HG02885 (cell line): ENCODE results near the gene RALGPS1.

Source experiments
- ATAC-seq: cut with Tn5 transposase; IDR thresholded peaks from one replicate; pipeline ENCODE4 v1.9.1; 2021; ENCODE audit warnings: mild to moderate bottlenecking; ENCODE audit not compliant: unreplicated experiment, poor library complexity

Gene RALGPS1

DNA sequence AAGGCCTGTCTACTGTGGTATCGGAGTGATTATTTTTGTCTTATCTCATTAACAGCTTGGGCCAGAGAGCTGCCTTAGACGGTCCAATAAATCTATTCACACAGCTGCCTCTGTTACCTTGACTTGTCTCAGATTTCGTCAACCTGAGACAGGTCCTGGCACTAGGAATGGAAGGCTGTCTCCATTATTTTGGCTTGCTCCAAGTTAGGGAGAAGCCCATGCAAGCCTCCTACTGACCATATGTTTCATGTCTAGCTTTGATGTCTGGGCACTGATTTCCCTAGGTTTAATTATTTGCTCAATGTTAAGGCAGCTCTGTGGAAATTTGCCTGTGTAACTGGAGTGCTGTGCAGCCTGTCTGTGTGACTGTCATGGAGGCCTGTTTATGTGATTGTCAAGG is 12.4 kb upstream of the RALGPS1 start:
- ATAC-seq, result no peak

DNA sequence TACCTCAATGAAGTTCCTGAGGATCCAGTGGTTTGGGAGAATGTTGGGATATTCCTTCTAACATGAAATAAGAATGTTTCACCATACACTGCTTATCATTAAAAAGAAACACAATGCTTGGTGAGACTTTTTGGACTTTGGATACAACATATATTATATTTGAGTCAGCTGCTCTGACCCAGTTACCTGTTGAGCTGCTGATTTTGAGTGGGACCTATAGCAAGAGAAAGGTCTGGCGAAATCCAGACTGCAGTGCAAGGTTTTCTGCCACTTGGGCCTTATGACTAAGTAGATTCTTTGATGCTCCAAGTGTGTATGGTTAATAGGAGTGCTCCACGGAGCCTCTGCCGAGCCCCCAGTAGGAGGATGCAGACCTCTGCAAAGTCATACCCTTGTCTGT is 10.0 kb upstream of the RALGPS1 start:
- ATAC-seq, result no peak

DNA sequence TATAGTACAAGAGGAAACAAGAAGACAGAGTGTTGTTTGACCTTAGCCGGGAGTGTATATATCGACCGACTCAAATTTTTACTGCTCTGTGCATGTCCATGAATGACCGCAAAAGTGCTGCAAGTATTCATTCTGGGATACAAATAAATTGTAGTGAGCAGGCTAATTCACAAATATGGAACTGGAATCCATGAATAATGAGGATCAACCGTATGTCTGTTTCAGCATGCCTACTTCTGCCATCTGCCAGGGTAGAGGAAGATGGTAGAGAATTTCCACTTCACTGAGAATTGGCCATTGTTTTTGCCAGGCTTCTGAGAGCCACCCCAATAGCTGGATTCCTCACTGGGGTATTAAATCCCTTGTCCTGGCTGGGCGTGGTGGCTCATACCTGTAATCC is 8.5 kb upstream of the RALGPS1 start:
- ATAC-seq, result no peak

DNA sequence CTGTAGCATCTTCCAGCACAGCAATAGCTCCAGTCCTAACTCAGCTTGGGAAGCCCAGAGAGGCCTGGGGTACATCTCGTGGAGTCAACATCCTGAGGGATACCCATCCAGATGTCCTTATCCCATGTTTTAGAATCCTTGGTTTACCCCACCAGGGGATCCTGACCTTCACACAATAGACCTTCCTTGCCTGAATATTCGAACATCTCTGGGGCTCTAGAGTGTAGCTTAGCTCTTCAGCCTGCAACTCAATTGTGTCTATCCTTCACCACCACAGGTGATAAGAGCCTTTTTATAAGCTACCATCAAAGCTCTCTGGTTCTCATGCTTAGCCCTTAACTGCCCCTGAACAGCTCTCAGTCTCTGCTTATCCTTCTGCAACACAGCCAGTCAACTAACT is 7.5 kb upstream of the RALGPS1 start:
- no peak for ATAC-seq

DNA sequence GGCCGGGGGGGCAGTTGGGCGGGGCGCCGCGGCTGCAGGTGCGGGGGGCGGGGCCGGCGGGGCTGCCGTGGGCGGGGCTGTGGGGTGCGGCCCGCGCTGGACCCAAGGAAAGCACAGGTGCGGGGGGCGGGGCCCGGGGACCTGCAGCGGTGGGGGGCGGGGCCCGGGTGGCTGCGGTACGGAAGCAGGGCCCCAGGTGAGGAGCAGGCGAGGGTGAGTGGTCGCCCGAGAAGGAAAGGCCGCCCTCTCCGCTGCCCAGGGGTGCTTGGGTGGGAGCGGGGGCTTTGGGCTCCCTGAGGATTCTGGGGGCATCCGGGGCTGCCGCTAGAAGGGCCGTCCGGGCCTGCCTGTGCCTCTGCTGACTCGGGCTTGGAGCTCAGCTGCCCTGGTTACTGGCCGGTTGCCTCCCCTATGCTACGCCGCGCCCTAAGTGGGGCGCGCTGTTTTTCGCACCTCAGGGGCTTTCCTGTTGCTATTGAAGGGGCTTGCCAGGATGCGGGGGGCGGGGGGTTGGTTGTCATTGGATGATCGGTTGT is 767 bp downstream of the RALGPS1 start:
- ATAC-seq, result peak; percentile 21

DNA sequence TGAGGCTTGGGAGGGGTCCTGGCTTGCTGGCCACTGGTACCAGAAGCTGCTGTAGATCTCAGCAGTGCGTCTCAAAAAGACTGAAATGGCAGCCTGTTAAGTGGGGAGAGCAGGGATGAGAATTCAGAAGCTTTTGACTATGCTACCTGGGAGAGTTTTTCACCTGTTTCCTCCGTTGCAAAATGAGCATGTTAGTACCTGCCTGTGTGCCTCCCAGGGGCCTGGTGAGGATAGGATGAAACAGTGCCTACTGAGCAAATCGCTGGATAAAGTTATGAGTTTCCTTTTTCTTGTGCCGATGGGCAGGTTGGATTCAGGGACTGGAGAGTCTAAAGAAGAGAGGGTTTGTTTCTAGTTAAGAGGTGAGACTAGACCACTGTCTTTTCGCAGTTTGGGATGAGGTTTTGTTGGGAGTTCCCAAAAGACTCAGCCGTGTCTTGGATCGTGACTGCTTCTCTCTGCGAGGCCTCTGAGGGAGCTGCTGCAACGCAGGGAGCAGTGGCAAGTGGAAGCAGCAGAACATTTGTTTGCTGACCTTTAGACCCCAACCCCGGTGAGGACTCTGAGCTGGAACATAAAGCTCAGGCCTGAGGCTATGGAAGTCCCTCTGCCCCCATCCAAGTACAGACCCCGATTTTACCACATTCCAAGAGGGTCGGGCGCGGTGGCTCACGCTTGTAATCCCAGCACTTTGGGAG is 1.4 kb downstream of the RALGPS1 start:
- no peak for ATAC-seq

DNA sequence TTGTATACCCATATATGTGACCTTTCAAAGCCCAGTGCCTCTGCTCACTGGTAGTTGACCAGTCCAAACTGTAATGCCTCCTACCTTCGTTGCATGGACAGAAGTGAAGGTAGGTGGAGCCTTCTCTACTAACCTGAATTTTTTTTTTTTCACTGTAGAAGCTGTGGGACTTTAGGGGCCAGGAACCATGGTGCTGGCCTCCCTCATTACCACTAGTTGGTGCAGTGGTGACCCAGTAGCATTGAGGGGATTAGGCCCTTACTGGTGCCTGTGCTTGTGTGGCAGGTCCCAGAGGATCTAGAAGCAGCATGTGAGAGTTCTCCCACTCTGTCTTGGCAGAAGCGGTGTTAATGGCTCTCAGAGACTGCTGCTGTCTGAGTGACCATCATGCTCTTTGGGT is 2.3 kb downstream of the RALGPS1 start:
- ATAC-seq, result no peak

DNA sequence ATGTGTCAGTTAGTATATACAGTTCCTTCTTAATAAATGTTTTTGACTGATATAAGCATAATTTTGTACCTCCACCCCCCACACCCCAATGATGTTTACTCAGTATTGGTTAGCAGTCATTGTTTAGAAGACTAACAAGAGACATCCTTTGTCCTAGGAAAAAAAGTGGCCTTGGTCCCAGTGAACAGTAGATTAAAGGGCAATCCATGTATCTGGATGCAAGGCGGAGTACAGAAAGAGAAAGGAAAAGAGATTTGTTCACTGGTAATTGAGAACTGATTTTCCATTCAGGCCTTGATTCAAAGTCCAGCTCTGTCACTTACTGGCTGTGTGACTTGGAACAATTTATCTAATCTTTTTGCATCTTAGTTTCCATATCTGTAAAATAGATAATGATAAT is 4.6 kb downstream of the RALGPS1 start:
- no peak for ATAC-seq

DNA sequence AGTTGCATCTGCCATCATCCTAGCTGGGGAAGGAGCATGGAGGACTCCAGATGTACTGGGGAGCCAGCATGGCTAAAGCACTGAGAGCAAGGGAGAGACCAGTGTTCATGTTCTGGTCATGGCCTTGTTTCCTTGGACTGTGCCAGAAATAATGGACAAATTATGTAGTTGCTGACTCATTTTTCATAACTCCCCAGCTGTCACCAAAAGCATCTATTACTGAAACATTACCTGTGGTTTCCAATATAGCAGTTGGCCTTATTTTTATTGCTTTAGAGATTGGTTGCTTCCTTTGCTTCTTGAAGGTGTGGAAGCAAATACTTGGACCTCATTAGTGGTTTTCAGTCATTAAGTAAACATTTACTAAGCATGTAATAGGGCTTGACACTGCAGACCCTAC is 11.3 kb downstream of the RALGPS1 start:
- no peak for ATAC-seq

DNA sequence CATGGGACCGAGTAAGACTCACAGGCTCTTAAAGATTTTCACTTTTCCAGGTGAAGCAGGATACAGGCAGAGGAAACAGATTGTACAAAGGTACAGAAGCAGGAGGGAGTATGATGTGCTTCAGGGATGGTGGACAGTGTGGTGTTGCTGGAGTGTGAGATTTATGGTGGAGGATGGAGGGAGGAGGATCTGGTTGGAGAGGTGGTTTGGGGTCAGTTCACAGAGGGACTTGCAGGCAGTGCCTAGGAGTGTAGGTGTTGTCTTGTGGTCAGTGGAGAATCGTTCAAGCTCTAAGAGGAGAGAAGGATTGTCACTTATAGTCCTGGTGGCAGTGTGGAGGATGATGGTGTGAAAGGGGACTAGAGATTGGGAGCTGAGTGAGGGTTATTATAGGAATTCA is 11.8 kb downstream of the RALGPS1 start:
- ATAC-seq, result no peak

DNA sequence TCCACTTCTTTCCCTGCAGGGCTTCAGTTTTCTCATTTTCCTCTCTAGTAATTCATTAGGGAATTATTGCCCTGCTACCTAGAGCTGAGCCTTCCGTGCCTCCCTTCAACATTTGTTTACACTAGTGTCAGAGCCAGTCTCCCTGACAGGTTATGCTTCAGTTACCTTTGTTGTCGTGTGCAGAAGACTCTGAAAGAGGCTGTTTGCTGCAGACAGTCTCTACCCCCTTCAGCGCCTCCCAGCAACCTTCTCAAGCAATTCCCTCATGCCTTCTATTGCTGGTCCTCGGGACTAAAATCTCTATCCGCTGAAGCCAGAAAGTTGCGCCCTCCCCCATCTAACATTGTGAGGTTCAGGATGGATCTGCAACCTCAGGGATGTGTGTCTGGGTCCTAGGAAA is 12.8 kb downstream of the RALGPS1 start:
- no peak for ATAC-seq

DNA sequence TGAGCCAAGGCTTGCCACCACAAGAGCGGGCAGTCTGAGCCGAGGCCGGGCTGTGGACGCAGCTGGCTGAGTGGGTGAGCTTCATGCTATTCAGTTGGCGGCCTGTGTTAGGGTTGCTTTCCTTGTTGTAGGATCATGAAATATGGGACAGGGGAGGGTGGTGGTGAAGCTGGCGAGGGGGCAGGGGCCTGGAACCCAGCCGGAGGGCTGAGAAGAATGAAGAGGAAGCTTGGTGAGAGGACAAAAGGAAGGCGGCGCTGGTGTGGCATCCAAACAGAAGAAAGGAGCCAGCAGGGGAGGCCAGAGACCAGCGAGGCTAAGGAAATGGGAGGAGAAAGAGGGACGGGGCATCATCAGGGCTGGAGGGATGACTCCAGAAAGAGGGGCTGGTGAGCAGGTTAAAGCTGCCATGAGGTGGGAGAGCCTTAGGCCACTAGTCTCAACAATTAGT is 18.3 kb downstream of the RALGPS1 start:
- no peak for ATAC-seq

DNA sequence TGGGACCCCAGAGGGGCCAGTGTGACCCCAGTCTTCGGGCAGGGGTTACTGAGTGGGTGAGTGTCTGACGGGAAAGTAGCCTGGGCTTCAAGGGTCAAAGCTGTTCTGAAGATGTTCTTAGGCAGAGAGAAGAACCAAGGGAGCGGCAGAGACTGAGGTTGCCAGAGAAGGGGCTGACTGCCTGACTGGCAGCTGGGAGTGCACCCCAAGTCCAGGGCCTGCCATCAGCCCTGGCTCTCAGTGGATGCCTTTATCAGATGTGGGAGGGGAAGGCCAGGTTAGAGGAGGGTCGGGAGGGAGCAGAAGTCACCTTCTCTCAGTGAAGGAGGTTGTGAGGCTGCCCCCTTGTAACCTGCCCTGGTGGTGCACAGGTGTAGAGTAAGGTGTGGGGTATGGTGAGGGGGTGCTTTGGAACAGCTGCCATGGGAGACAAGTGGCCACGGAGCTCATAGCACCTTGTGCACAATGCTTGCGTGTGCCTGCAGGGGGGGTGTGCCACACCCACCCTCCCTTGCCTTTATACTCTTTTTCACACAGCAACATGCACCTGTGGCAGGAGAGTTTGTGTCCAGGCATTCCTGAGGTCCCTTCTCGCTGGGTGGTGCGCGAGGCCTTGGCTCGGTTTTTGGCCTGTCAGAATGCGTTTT is 18.9 kb downstream of the RALGPS1 start:
- no peak for ATAC-seq

DNA sequence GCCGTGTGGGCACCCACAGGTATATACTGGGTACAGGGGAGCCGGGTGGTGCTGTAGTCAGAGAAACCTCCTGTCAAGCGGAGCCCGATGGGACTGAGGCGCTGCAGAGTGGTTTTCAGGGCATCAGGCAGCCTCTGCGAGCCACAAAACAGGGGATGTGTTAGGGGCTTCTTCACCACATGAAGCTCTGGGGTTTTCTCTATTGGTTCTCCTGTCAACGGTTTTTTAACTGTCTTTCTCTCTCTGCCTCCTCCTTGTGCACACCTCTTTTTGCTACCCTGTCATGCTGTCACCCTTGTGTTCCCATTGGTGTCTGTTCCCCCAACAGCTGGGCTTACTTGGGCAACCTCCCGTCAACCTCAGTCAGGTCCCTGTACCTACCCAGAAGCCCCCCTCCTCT is 19.9 kb downstream of the RALGPS1 start:
- ATAC-seq, result no peak

DNA sequence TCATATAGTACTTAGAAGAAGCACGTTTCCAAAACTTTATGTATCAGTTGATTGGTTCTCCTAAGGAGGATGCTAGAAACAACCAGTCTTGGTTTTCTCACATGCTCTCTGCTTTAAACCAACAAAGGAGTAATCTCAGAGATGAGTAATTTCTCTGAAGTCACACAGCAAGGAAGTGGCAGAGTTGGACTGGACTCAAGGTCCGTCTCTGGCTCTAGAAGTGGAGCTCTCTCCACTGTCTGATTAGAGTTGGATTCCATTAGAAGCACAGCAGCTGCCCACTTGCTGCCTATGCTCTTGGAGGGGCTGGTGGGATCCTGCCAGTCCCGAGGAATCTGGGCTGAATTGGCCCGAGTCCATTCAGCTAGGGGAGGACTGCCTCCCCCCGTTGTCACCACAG is 21.0 kb downstream of the RALGPS1 start:
- ATAC-seq, result no peak

DNA sequence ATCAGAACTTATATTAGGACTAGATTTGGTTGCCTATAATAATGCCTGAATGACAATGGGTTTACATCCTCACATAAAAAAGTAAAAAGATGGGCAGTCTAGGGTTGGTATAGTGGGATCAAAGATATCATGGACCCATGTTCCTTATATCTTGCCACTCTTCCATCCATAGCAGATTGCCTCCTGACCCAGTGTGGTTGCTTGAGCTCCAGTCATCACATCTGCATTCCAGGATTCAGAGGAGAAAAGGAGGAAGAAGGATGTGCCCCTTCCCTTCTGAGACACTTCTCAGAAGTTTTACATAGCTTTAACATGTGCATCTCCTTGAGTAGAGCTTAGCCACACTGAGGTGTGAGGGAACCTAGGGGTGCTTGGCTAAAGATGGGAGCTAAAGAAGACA is 22.9 kb downstream of the RALGPS1 start:
- no peak for ATAC-seq

DNA sequence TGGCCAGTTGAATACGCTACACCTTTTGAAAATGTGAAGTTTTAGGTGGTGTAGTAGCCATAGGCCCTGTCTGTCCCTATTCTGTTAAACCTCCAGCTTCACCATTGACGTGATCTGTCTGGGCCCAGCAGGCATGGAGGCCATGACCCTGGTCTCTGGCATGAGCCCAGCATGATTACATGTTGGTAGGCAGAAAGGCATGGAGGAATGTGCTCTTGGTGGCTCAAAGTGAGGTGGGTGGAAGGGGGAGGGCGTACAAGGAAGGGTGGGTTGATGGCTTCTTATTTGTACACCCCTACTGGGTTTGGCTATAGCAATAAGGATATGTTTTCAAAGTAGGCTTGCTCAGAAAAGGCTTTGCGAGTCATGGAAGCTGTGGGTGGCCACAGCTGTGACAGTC is 23.7 kb downstream of the RALGPS1 start:
- no peak for ATAC-seq

DNA sequence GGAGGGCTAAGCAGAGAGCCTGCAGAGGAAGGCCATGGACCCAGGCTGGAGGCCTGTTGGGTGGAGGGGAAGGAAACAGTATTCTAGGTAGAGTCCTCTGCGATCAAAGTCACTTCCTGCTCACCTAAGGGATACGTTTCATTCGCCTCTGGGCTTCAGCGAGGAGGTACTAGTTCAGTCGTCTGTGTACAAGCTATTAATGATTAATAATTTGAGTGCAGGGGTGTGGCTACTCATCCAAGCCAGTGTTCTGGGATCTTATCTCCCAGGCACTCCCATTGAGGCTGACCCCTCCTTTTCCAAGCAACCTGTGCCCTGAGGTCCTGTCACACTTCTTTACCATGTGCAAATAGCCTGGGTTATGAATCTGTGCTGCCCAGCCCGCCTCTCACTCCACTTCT is 25.2 kb downstream of the RALGPS1 start:
- ATAC-seq, result no peak

DNA sequence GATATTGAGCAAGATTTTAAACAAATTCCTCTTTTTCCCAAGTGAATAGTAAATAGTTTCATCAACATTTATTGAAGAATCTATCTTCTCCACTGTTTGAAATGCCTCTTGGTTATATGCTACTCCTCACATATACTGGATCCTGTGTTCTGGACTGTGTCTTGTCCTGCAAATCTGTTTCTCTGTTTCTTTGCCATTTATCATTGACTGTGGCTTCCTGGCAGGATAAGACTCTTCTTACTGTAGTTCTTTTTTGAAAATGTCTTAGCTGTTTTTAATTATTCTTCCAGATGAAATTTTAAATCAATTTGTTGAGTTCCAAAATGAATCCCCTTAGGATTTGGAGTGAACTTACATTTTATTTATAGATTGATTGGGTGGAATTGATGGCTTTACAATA is 27.8 kb downstream of the RALGPS1 start:
- no peak for ATAC-seq

DNA sequence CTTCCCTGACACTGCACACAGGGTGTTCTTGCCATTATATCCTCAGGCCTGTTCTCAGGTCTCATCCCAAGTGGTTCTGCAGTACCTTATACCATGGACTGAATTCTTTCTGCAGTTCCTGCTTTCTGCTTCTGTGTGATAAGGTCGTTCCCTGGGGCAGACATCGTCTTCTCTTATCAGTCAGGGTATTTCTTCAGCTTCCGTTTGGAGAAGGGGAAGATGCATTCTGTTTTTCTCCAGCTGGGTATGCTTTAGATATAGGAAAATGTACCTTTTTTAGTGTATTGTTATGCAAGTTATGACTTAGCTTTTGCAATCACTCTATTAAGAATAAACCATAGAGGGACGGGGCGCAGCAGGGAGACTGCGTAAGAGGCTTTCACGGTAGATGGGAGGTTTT is 31.1 kb downstream of the RALGPS1 start:
- ATAC-seq, result no peak

DNA sequence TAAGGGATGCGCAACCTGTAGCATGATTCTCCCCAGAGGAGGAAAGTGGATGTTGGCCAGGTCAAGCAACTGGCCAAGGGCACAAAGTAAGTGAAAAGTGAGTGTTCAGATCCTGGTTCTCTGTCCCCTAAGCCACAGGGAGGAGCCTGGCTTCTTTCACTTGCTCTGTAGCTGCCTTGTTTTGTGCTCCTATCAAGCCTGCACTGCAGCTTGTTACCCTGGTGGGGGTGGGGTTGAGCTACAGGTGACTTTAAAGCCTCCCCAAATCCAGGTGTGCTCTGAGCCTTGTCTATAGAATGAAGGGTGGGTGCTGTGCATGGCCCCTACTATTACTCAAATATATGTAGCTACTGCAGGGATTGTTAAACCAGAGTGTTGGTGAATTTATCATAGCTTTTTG is 32.9 kb downstream of the RALGPS1 start:
- ATAC-seq, result no peak
